HepG2 (cell line): ENCODE data around the gene ASAP2. TPM values are rescaled to one million over a fixed set of nuclear protein-coding genes. Genes with fewer than 3 reads are reported as not detected.

Experiments used
- ATAC-seq: fragments of 200-7000 bp; cut with Tn5 transposase; 3 replicates; pipeline ENCODE4 v1.9.1; 2020; ENCODE audit warnings: mild to moderate bottlenecking, moderate library complexity
- BruUV-seq: library from RNA; stranded (reverse); fragments of 400-500 nt; replicated peaks from 2 replicates; lab custom pipeline; 2021; lab: Mats Ljungman, UMichigan
- CTCF ChIA-PET: fragments of 300-600 bp; formaldehyde crosslinking; extraction: SDS; loops from one replicate; lab custom pipeline; 2021; ENCODE audit warnings: low total read pairs, inconsistent platforms, low intra/inter-chr PET ratio; lab: Yijun Ruan, JAX
- POLR2A ChIA-PET: fragments of 350-600 bp; sonication (Branson Sonifier 250); formaldehyde crosslinking; loops from one replicate; lab custom pipeline; 2020; ENCODE audit warnings: antibody characterized with exemption, inconsistent platforms; lab: Yijun Ruan, JAX
- DNase-seq: peaks from one replicate; pipeline ENCODE4 v3.0.0-alpha.2; 2015; ENCODE audit warnings: low spot score
- FAIRE-seq: peaks from 3 replicates; lab custom pipeline; 2011; peaks lifted over from hg19 to GRCh38; lab: Jason Lieb, UNC
- H2AFZ ChIP-seq: one replicate; pipeline ENCODE4 v1.6.1; 2011; ENCODE audit warnings: low read length, inconsistent platforms
- H3K27ac ChIP-seq: fragments of 300-600 bp; 3 replicates; pipeline ENCODE4 v1.8.0; 2011; ENCODE audit warnings: mixed run types, mild to moderate bottlenecking, mixed read lengths, low read length, inconsistent platforms; ENCODE audit not compliant: insufficient read depth; ENCODE audit errors: extremely low read length
- H3K27me3 ChIP-seq, 2 experiments: fragments of 200-600 bp in 1 of 2; 2 replicates in 1 of 2; 3 replicates in 1 of 2; pipeline versions ENCODE4 v1.6.0 to v1.8.0; 2011; ENCODE audit warnings: low read length in 2 of 2, mild to moderate bottlenecking in 2 of 2, moderate library complexity in 2 of 2, inconsistent platforms in 1 of 2; ENCODE audit not compliant: insufficient read depth in 2 of 2, control insufficient read depth in 1 of 2
- H3K36me3 ChIP-seq, 2 experiments: fragments of 200-600 bp in 1 of 2; replicated peaks in 1 of 2; 2 replicates in 1 of 2; 3 replicates in 1 of 2; pipeline versions ENCODE4 v1.5.1 to v1.8.0; 2011; ENCODE audit warnings: low read length in 2 of 2, inconsistent platforms in 1 of 2; ENCODE audit not compliant: insufficient read depth in 2 of 2, control insufficient read depth in 1 of 2
- H3K4me1 ChIP-seq: 2 replicates; pipeline ENCODE4 v1.5.1; 2012; ENCODE audit warnings: low read length, inconsistent platforms; ENCODE audit not compliant: insufficient read depth
- H3K4me2 ChIP-seq: 2 replicates; pipeline ENCODE4 v1.6.0; 2011; ENCODE audit warnings: low read depth, low read length, inconsistent platforms
- H3K4me3 ChIP-seq, 3 experiments: fragments of 200-600 bp in 1 of 3; sonication (generic), shearing (Covaris generic) in 1 of 3; replicated peaks in 1 of 3; 2 replicates each; pipeline ENCODE4 v1.5.1; 2011 to 2016; ENCODE audit warnings: low read length in 3 of 3, inconsistent platforms in 2 of 3, low read depth in 2 of 3, mild to moderate bottlenecking in 2 of 3, control low read depth in 1 of 3, mixed read lengths in 1 of 3; ENCODE audit not compliant: insufficient read depth in 1 of 3
- H3K79me2 ChIP-seq: one replicate; pipeline ENCODE4 v1.6.1; 2011; ENCODE audit warnings: low read length, inconsistent platforms; ENCODE audit not compliant: insufficient read depth
- H3K9ac ChIP-seq: 2 replicates; pipeline ENCODE4 v1.6.0; 2011; ENCODE audit warnings: mild to moderate bottlenecking, low read depth, low read length, inconsistent platforms; ENCODE audit not compliant: insufficient read depth
- H3K9me3 ChIP-seq: 2 replicates; pipeline ENCODE4 v1.5.1; 2012; ENCODE audit warnings: mild to moderate bottlenecking, low read length
- H4K20me1 ChIP-seq: 2 replicates; pipeline ENCODE4 v1.6.0; 2011; ENCODE audit warnings: inconsistent platforms, mild to moderate bottlenecking, low read length, moderate library complexity; ENCODE audit not compliant: insufficient read depth
- ATF7 ChIP-seq, 2 experiments: fragments of 450-650 bp in 1 of 2; sonication (generic) in 1 of 2; formaldehyde crosslinking in 1 of 2; IDR thresholded peaks; 2 replicates each; pipeline versions ENCODE4 v1.4.0 to v1.6.1; 2016 to 2020; ENCODE audit warnings: antibody characterized with exemption in 1 of 2, mild to moderate bottlenecking in 1 of 2, missing genetic modification reagents in 1 of 2
- CREB1 ChIP-seq, 2 experiments: fragments of 450-650 bp in 1 of 2; IDR thresholded peaks; 2 replicates each; pipeline ENCODE4 v1.6.1; 2016 to 2017; ENCODE audit warnings: control low read depth in 1 of 2, mild to moderate bottlenecking in 1 of 2, missing compliant biosample characterization in 1 of 2, missing genetic modification characterization in 1 of 2
- FLYWCH1 ChIP-seq: sonication (generic); formaldehyde crosslinking; IDR thresholded peaks from 2 replicates; pipeline ENCODE4 v1.8.1; 2023; ENCODE audit warnings: mild to moderate bottlenecking, missing genetic modification reagents
- PATZ1 ChIP-seq: sonication (generic); formaldehyde crosslinking; IDR thresholded peaks from 2 replicates; pipeline ENCODE4 v1.4.0; 2020; ENCODE audit warnings: missing genetic modification reagents
- SMAD3 ChIP-seq: sonication (generic); formaldehyde crosslinking; IDR thresholded peaks from 2 replicates; pipeline ENCODE4 v1.4.0; 2020; ENCODE audit warnings: missing genetic modification reagents
- ZNF484 ChIP-seq: sonication (generic); formaldehyde crosslinking; IDR thresholded peaks from 2 replicates; pipeline ENCODE4 v1.5.1; 2020; ENCODE audit warnings: mild to moderate bottlenecking, low read depth, missing genetic modification reagents, borderline replicate concordance
- WGBS: methylation state at CpG from one replicate; pipeline ENCODE4 v1.1.6; 2017; ENCODE audit warnings: low lambda C conversion rate; 5-methylcytosine and 5-hydroxymethylcytosine counted together
- in situ Hi-C: cut with HindIII; loops from 2 replicates; pipeline ENCODE4 v1.10.0; 2017; ENCODE audit warnings: low pct_unique_long_range_greater_than_20kb; ENCODE audit not compliant: extremely low pct_ligation_motif_present
- intact Hi-C: fragments of 100-400 bp; cut with micrococcal nuclease; formaldehyde crosslinking; loops from one replicate; pipeline ENCODE4 v1.10.0; 2022; ENCODE audit not compliant: unreplicated experiment
- polyA plus RNA-seq, 8 experiments: library from polyadenylated mRNA; depleted of rRNA in 3 of 8; stranded (reverse) in 7 of 8; unstranded in 1 of 8; fragments of >200 nt; fragmentation: Illumina TruSeq in 4 of 8; extraction: Trizol in 4 of 8; gene quantifications; 2 replicates each; pipeline versions ENCODE4 v1.2.1 to v1.2.3, GENCODE V29; 2011 to 2016; ENCODE audit warnings: low read depth in 4 of 8, missing spikeins in 1 of 8, mixed read lengths in 1 of 8; ENCODE audit not compliant: insufficient read depth in 1 of 8
- total RNA-seq, 5 experiments: library from RNA; depleted of rRNA; stranded (reverse); fragments of >200 nt; fragmentation: Illumina TruSeq; extraction: Trizol; gene quantifications; 2 replicates each; pipeline ENCODE4 v1.2.3, GENCODE V29; 2016; ENCODE audit warnings: low read depth in 1 of 5

ASAP2 gene
- total and polyA plus RNA-seq, 2 of the 13 experiments (the other 11 are each of a cell fraction or from before 2014, with no cell fraction given) = 7.3 to 22.3 TPM

- TF ChIP-seq FLYWCH1 (no peak), PATZ1 (CRISPR knock-in tag) (no peak)
These were observed 74.5 kb downstream of the ASAP2 start (continued) for GRCh38 chr2:9281145-9281544.

- no peak for DNase-seq
- no peak overlapping the region for H3K4me2 ChIP-seq
- H3K79me2 ChIP-seq = no peaks in the 10 kb centered on the region
- POLR2A ChIA-PET = no interaction called here
- intact Hi-C loops (no loop called here), in situ Hi-C loops (no loop called here)
- H3K9me3 ChIP-seq = no peaks in the 10 kb centered on the region
- no peak for ATAC-seq
- no peak overlapping the region for H2AFZ ChIP-seq
- 93% methylated on average over 13 of the region's 13 CpGs for WGBS
- no TSS peak for BruUV-seq
- no peaks in the 10 kb centered on the region for H4K20me1 ChIP-seq
- H3K4me1 ChIP-seq = peaks cover 17% of the 10 kb centered on the region
- no peak overlapping the region for H3K4me3 ChIP-seq
- H3K27ac ChIP-seq = no peak overlapping the region
- TF ChIP-seq ATF7 (IDR thresholded peaks at IDR 0.05) (peak; percentile 79), ATF7 (CRISPR knock-in tag; IDR thresholded peaks at IDR 0.05) (no peak), CREB1 (IDR thresholded peaks at IDR 0.05) (peak; percentile 31; the same call in 1 of the 2 replicates), CREB1 (CRISPR knock-in tag; IDR thresholded peaks at IDR 0.05) (no peak), ZNF484 (CRISPR knock-in tag) (no peak), SMAD3 (CRISPR knock-in tag) (no peak)
- no peaks in the 10 kb centered on the region for H3K27me3 ChIP-seq
- no peak for FAIRE-seq
- H3K36me3 ChIP-seq = peaks cover 5 to 17% of the 10 kb centered on the region in 2 experiments; a peak in 2 of 5 replicates
- CTCF ChIA-PET = no interaction called here
- H3K9ac ChIP-seq = no peak overlapping the region
These were observed 75.8 kb downstream of the ASAP2 start for GRCh38 chr2:9282128-9283112.
